GM18861 (cell line): ENCODE data around the gene PMPCB.
A peak's percentile ranks its signal among the peaks of the same experiment; 100 is the strongest.
"Not testable (repeated sequence)": the region's sequence is repeated elsewhere in the genome, so short reads cannot be mapped to it uniquely, and the experiment has no call there.

Experiments
- ATAC-seq: cut with Tn5 transposase; IDR thresholded peaks from one replicate; pipeline ENCODE4 v1.9.1; 2021; ENCODE audit not compliant: unreplicated experiment

PMPCB gene, protein sequence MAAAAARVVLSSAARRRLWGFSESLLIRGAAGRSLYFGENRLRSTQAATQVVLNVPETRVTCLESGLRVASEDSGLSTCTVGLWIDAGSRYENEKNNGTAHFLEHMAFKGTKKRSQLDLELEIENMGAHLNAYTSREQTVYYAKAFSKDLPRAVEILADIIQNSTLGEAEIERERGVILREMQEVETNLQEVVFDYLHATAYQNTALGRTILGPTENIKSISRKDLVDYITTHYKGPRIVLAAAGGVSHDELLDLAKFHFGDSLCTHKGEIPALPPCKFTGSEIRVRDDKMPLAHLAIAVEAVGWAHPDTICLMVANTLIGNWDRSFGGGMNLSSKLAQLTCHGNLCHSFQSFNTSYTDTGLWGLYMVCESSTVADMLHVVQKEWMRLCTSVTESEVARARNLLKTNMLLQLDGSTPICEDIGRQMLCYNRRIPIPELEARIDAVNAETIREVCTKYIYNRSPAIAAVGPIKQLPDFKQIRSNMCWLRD

DNA sequence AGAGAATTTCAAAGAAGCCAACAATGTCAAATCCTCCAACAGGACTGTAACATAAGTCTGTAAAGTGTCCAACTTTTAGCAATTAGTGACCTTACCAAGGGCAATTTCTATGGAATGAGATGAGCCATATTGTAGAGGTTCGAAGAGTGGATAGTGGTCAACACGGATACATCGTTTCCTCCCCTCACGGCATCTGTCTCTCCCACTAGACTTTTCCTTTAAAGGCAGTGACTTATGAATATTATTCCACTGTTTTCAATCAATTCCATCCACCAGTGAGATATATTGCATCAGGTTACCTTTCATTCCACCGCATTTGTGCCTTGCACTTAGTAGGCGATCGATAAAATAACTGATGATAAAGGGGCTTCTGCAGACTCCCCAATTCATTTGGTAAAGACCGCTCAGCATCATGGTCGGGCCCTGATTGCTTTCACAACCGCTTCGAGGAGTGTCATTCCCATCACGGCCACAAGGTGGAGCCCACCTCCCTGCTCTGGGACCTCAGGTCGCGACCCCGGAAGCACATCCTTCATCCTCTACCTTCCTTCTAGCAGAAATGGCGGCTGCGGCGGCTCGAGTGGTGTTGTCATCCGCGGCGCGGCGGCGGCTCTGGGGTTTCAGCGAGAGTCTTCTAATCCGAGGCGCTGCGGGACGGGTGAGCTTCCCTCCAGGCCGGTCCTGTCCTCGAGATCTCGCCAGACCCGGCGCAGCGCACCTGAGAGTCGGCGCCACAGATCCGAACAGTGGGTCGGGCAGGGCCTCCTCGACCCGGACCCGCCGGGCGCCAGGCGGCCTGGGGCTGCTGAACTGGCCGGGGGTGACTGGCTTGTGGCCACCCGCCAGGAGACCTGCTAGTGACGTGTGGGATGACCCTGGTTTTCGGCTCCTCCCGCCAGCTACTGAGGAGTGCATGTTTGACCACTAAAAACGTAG is at the start of gene PMPCB:
Gene PMPCB (plus strand): TSS at position 535 of the 936 bp plus-strand sequence. CDS start 25 bp downstream, at position 560.
- peak; percentile 88 for ATAC-seq

DNA sequence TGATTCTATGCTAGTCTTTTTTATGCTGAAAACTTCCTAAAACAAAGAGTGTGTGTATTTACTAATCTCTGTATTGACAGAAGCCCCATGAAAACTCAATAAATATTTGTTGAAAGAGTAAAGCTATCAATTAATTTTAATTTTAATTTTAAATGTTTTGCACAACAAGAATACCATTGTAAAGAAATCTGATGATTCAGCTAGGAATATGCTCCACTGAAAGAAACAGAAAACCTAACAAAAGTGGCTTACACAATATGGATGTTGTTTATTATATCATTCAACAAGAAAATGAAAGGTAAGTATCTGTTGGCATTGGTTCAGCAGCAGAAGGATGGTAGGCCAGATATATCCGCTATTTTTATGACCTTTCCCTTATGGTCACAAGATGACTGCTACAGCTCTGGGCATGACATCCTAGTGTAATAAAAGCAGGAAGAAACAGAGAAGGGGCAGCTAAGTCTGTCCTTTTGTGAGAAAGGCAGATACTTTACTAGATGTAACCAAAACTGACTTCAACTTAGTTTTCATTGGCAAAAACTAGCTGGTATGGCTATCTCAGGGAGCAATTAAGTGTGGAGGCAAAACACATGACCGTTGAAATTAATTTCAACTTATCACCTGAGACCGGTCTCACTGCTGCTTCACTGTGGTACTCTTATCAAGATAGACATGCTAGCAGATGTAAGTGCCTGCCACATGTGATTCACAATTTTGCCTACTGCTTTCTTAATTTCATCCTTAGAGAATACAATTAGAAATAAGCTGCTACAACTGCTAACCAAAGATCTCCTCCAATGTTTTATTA is 43.3 kb upstream of the PMPCB start:
- ATAC-seq, result not testable (repeated sequence)

DNA sequence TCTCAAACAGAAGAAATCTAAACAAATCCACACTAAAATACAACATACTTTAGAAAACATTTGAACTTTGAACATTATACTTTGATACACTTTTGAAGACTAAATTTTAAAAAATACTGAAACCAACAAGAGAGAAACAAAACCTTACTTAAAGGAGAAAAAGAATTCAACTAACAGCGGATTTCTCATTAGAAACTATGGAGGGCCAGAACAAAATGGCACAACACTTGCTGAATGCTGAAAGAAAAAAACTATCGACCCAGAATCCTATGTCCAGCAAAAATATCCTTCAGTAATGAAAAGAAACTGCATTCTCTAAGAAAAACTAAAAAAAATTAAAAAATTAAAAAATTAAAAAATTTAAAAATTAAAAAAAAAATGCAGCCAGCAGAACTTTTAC is 33.2 kb upstream of the PMPCB start:
- not testable (repeated sequence) for ATAC-seq

DNA sequence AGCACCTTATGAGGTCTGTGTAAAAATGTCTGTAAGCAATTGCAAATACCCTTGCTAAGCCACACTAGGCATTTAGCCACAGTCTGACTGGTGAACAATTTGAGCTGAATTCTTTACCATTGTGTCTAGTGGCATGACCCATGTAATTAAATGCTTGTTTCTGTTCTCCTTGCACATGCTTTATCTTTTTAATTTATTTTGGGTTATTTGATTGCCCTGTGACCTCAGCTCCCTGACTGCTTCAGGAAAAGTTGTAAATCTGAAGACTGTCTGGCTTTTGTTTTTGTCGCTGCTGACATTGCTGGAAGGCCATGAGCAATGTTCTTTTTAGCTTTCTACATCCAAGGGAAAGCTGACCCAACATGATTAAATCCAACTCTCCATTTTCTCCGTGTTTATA is 31.0 kb upstream of the PMPCB start:
- ATAC-seq, result not testable (repeated sequence)

DNA sequence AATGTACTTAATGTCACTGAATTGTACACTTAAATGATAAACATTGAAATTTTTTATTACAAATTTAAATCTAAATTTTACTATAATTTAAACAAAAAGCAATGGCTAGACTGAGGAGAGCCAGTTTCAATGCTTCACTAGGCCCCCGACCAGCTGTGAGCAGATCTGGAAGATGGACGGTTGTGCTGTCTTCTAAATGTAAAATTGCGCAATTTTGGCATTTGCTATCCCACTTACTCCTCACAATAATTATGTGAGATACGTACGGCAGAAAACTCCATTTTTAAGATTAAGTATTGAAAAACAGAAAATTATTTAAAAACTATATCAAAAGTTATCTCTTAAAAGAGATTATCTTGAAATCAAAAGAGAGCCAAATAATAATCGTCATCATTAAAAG is 23.9 kb upstream of the PMPCB start:
- not testable (repeated sequence) for ATAC-seq

DNA sequence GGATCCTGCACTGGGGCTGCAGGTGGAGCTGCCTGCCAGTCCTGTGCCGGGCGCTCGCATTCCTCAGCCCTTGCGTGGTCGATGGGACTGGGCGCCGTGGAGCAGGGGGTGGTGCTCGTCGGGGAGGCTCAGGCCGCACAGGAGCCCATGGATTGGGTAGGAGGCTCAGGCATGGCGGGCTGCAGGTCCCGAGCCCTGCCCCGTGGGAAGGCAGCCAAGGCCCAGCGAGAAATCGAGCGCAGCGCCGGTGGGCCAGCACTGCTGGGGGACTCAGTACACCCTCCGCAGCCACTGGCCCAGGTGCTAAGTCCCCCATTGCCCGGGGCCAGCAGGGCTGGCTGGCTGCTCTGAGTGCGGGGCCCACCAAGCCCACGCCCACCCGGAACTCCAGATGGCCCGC is 22.4 kb upstream of the PMPCB start:
- not testable (repeated sequence) for ATAC-seq

DNA sequence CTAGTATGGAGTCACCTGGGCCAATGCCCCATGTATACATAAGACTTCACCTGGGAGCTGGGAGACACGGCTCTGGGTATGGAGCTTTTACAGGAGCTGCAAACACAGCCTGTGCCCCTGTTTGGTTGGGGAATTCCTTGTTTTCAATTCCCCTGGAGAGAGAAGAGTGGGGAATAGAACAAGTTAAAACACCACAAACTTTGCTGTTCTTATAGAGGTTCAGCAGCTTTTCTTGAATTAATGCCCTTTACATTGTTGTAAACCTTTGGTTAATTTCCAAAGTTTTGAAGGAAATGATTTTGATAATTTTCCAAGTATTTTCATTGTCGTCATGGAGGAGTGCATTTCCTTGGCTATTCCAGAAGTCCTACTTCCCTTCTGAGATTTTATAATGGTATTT is 19.0 kb upstream of the PMPCB start:
- ATAC-seq, result not testable (repeated sequence)

DNA sequence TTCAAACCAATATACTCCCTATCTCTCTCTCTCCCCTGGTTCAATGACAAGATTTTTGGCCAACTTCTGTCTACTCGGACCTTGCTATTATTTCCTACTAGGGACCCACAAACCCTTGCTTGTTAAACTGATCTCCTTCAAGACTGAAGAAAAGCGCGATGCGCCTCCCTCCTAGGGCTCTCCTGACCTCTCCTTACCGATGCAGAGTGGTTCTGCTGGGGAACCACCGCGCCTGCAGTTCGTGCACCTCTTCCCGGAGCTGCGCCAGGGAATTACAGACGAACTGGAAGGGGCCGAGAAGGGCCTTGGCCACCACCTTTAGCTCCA is 17.6 kb upstream of the PMPCB start:
- peak; percentile 30 for ATAC-seq

DNA sequence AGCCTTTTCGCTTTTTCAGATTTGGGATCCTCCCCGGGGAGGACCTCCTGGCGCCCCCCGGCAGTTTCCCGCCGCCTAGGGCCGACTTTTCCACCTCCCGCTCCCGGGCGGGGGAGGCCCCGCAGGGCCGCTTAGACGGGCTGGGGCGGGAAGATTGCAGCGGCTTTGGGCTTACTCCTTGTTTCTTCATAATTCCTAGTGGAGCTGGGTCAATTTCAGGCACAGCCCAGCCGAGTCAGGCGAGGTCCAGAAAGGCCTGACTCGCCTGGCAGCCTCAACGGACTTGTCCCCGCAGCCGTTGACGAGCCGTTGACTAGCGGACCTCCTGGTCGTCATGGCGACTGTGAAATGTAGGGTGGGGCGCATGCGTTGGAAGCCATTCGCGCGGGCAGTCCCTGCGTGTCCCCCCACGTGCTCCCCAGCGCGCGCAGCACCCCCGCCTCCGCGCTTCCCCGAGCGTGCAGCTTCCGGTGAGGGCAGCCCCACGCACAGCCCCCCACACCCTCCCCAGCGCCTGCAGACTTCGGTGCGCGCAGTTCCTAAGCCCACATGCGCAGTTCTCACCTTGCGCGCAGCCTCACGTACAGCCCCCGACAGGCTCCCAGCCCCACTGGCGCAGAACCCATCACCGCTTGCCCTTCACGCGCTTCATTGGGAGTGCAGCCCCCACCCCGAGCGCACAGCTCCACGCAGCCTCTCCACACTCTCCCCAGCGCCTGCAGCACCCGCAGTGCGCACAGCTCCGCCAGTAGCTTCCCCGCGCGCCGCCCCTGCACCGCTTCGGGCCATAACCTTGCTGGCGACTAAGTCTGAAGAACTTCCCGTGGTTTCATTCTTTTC is 17.1 kb upstream of the PMPCB start:
- peak; percentile 87 for ATAC-seq

DNA sequence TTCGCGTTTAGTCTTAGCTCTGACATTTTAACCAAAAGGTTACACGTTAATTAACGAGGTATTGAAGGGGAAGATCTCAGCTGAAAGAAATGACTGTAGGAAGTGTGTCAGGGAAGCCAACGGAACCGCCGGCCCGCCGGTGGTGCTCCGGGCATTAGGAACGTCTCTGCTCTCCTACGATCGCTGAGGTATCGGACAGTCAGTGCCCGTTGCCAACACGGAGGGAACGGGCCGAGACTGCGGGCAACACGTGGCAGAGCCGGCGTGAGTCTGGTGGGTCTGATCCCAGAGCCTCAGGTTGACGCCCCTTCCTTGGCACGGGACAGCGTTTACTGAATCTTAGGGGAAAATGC is 16.5 kb upstream of the PMPCB start:
- peak; percentile 12 for ATAC-seq

DNA sequence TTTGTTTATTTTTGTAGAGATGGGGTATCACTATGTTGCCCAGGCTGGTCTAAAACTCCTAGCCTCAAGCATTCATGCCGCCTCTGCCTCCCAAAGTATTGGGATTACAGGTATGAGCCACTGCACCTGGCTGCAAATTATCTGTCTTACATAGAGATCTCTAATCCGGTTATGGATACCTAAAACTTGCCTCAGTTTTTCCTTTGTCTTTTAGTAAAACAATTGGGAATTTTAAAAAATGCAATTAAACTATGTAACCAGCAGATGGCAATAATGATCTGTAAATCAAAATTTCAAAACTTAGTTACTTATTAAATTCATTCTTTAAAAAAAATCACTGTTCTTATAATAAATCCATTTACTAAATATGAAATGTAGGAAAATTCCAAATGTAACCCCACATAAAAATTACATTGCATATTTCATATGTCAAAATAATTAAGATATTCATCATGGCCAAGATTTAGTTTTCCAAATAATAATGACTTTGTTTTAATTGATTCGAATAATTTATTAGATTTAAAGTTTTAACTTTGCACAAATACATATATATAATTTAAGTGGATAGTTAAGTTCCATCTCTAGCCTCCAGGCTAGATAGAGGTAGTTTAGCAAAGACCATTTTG is 14.3 kb upstream of the PMPCB start:
- ATAC-seq, result not testable (repeated sequence)

DNA sequence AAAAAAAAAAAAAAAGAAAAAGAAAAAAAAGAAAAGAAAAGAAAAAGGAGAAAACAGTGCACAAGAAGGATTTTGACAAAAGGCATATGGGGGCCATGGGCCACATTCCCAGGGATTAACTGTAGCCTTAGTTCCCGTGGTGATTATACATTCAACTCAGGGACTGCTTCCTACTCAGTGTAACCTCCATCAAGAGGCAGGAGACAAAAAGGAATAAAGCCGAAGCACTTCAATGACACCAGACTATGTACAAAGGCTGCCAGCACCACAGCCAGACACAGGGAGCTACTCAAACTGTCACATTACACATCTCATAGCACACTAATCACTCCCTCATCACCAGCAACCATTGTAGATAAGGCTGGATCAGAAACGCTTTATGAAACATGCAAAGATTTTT is 5.1 kb upstream of the PMPCB start:
- ATAC-seq, result no peak

DNA sequence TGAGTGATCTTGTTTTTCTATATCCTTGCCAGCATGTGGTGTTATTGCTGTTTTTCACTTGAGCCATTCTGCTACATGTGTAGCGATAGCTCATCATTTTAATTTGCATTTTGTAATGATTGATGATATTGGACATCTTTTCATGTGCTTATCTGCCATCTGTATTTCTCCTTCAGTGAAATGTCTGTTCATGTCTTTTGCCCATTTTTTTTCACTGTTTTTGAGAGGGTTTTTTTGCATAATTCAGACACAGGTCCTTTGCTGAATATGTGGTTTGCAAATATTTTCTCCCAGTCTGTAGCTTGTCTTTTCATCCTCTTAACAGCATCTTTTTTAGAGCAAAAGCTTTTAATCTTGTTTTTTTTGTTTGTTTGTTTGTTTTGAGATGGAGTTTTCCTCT is 3.7 kb upstream of the PMPCB start:
- ATAC-seq, result no peak

DNA sequence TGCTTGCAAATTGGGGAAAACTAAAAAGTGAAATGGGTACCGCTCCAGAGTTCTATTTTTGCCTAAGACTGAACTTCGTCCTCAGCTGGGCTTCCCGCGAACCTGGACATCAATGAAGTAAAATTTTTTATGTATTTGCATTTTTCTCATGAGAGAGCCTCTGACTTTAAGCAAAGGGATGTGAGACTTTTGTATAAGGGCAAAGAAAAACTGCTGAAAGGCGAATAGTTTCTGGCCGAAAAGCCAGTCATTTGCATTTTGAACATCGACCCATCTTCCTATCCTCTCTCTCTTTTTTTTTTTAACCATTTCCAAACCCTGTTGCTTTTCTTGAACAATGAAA is 573 bp downstream of the PMPCB start:
- ATAC-seq, result peak; percentile 5

DNA sequence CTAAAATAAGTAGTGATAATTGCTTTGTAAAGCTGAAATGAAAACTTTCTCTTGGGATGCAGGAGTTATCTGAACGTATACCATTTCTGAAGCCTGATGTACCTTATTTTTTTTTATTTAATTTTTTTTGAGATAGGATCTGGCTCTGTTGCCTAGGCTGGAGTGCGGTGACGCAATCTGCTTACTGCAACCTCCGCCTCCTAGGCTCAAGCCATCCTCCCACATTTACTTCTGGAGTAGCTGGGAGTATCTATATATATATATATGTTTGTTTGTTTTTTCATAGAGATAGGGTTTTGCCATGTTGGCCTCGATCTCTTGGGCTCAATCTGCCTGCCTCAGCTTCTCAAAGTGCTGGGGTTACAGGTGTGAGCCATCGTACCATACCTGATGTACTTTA is 2.4 kb downstream of the PMPCB start:
- no peak for ATAC-seq

DNA sequence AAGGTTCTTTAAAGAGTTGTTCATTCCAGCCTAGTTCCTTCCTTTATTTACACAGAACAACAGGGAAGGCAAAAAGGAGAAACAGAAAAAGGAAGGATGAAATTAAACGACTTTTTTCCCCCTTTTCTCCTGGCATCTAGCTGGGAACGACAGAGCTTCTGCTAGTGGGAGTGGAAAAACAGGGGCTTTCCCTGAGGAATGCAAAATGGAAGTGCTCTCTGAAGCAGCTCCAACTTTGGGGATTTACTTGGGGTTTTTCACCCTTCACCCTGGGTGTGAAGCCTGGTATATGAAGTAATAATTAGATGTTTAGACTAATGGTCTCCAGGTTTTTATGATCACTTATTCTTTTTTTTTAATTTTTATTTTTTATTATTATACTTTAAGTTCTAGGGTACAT is 4.2 kb downstream of the PMPCB start:
- no peak for ATAC-seq

DNA sequence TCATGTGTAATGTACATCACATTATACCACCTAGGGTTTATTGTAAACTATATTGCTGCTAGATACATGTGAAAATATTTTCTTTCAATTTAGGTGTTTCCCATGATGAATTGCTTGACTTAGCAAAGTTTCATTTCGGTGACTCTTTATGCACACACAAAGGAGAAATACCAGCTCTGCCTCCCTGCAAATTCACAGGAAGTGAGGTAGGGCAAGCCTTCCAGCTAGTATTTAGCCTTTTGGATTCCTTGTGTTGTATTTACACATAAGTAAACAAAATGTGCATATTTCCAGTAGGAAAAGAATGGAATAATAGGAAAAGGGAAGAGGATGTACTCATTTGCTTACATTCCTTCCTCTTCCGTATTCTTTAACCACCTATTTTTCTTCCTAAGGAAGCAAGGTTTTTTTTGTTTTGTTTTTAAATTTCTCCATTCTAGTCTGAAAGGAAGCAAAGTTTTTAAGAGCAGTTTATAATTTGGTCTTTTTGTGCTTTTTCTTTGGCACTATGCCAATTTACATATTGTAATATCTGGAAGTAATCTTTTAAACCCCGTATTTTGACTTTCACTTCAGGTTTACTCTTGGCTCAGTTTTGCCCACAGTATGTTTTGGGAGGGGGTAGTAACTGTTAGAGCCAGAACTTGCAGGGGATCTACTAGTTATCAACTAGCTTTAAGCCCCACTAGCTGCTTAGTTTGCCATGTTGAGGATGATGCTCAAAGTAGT is 10.4 kb downstream of the PMPCB start:
- ATAC-seq, result no peak

DNA sequence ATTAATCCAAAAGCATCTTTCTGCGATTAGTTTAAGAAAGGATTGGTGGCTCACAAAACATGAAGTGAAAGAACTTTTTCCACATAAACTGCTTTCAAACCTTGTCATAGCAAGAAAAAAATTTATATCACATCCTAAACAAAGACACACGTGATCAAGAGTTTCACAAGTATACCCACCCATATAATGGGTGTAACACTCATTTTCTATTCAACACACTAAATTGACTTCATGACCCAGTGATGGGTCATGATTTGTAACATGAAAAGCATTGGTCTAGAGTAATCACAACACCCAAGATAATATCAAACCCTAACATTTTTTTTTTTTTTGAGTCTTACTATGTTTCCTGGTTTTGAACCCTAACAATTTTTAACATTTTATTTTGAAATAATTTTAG is 17.6 kb downstream of the PMPCB start:
- no peak for ATAC-seq

DNA sequence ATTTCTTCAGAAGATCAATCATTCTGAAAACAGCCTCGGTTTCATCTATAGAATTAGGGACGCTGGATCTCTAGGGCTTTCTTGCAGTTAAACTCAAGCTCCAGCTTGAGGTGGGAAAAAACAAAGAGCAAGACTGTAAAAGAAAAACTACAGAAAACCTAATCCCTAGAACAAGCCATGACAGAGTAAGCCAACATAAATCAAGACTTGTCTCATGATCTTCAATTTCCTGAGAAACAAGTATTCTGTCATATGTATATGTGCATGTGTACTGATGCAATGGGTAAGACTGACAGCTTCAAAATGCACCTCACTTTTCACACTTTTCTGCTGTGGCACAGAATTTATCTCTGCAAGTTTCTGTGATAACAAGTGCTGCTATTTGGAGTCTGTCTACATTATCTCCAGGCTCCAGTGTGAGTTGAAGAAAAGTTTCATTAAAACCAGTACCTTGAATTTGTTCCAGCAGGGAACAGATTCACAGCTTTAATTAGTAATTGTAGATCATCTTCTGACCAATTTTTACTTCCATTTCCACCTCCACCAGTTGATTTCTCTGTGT is 19.2 kb downstream of the PMPCB start:
- no peak for ATAC-seq
